ENCODE measurements around the gene C1orf159.

Gene C1orf159

DNA sequence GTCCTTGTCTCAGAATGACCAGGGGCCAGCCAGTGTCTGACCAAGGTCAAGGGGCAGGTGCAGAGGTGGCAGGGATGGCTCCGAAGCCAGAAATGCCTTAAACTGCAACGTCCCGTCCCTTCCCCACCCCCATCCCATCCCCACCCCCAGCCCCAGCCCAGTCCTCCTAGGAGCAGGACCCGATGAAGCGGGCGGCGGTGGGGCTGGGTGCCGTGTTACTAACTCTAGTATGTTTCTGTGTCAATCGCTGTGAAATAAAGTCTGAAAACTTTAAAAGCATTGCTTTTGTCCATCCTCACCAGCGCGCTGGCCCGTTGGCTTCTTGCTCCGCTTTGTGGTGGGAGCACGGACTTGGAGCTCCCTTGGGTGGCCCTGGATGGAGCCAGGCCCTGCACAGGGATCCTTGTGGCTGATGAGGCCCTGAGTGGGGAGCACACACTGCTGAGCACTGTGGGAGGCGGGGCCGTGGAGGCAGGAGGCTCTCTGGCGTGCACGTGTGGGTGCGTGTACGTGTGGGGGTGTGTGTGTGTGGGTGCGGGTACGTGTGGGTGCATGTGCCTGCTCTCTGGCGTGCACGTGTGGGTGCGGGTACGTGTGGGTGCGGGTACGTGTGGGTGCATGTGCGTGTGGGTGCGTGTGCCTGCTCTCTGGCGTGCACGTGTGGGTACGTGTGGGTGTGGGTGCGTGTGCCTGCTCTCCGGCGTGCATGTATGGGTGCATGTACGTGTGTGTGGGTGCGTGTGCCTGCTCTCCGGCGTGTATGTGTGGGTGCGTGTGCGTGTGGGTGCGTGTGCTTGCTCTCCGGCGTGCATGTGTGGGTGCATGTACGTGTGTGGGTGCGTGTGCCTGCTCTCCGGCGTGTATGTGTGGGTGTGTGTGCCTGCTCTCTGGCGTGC lies 59.8 kb downstream of the C1orf159 start (continued):
- TF ChIP-seq, protein P1, sequence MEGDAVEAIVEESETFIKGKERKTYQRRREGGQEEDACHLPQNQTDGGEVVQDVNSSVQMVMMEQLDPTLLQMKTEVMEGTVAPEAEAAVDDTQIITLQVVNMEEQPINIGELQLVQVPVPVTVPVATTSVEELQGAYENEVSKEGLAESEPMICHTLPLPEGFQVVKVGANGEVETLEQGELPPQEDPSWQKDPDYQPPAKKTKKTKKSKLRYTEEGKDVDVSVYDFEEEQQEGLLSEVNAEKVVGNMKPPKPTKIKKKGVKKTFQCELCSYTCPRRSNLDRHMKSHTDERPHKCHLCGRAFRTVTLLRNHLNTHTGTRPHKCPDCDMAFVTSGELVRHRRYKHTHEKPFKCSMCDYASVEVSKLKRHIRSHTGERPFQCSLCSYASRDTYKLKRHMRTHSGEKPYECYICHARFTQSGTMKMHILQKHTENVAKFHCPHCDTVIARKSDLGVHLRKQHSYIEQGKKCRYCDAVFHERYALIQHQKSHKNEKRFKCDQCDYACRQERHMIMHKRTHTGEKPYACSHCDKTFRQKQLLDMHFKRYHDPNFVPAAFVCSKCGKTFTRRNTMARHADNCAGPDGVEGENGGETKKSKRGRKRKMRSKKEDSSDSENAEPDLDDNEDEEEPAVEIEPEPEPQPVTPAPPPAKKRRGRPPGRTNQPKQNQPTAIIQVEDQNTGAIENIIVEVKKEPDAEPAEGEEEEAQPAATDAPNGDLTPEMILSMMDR (tag by site-specific recombination; IDR thresholded peaks at IDR 0.05): no peak
- TF ChIP-seq ZSCAN23 (tag by site-specific recombination; IDR thresholded peaks at IDR 0.05): no peak
- TF ChIP-seq ZNF654 (tag by site-specific recombination; IDR thresholded peaks at IDR 0.05; ENCODE audit: low read depth): no peak
- no peak for TF ChIP-seq ZNF558 (tag by site-specific recombination; IDR thresholded peaks at IDR 0.05)
- TF ChIP-seq, protein P2, sequence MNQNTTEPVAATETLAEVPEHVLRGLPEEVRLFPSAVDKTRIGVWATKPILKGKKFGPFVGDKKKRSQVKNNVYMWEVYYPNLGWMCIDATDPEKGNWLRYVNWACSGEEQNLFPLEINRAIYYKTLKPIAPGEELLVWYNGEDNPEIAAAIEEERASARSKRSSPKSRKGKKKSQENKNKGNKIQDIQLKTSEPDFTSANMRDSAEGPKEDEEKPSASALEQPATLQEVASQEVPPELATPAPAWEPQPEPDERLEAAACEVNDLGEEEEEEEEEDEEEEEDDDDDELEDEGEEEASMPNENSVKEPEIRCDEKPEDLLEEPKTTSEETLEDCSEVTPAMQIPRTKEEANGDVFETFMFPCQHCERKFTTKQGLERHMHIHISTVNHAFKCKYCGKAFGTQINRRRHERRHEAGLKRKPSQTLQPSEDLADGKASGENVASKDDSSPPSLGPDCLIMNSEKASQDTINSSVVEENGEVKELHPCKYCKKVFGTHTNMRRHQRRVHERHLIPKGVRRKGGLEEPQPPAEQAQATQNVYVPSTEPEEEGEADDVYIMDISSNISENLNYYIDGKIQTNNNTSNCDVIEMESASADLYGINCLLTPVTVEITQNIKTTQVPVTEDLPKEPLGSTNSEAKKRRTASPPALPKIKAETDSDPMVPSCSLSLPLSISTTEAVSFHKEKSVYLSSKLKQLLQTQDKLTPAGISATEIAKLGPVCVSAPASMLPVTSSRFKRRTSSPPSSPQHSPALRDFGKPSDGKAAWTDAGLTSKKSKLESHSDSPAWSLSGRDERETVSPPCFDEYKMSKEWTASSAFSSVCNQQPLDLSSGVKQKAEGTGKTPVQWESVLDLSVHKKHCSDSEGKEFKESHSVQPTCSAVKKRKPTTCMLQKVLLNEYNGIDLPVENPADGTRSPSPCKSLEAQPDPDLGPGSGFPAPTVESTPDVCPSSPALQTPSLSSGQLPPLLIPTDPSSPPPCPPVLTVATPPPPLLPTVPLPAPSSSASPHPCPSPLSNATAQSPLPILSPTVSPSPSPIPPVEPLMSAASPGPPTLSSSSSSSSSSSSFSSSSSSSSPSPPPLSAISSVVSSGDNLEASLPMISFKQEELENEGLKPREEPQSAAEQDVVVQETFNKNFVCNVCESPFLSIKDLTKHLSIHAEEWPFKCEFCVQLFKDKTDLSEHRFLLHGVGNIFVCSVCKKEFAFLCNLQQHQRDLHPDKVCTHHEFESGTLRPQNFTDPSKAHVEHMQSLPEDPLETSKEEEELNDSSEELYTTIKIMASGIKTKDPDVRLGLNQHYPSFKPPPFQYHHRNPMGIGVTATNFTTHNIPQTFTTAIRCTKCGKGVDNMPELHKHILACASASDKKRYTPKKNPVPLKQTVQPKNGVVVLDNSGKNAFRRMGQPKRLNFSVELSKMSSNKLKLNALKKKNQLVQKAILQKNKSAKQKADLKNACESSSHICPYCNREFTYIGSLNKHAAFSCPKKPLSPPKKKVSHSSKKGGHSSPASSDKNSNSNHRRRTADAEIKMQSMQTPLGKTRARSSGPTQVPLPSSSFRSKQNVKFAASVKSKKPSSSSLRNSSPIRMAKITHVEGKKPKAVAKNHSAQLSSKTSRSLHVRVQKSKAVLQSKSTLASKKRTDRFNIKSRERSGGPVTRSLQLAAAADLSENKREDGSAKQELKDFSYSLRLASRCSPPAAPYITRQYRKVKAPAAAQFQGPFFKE (tag by site-specific recombination; IDR thresholded peaks at IDR 0.05; ENCODE audit: borderline replicate concordance): no peak
- no peak for TF ChIP-seq ZNF596 (tag by site-specific recombination; IDR thresholded peaks at IDR 0.05)
- no peak for TF ChIP-seq ZFP37 (tag by site-specific recombination; IDR thresholded peaks at IDR 0.05)

DNA sequence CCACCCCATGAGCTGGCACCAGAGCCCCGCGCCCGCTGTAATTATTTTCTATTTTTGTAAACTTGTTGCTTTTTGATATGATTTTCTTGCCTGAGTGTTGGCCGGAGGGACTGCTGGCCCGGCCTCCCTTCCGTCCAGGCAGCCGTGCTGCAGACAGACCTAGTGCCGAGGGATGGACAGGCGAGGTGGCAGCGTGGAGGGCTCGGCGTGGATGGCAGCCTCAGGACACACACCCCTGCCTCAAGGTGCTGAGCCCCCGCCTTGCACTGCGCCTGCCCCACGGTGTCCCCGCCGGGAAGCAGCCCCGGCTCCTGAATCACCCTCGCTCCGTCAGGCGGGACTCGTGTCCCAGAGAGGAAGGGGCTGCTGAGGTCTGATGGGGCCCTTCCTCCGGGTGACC lies 60.9 kb downstream of the C1orf159 start:
- POLR2A ChIA-PET: no interaction called here
- Histone ChIP-seq H3K27ac (ENCODE audit: extremely low read depth, low read depth, low read length) (no peak overlapping the region), H3K36me3 (ENCODE audit: control insufficient read depth in 2 of 2, insufficient read depth in 1 of 2, low read length in 2 of 2) (peaks cover 0 to 54% of the 10 kb centered on the region in 2 experiments; a peak in 1 of 3 replicates), H3K4me1 (ENCODE audit: control insufficient read depth, insufficient read depth, low read length) (0 out of 2 replicates have a peak, but pooled peaks cover 5% of the 10 kb centered on the region), H3K4me3 (ENCODE audit: low read depth, low read length) (no peak overlapping the region), H3K9me3 (ENCODE audit: control insufficient read depth, insufficient read depth, low read depth, low read length) (no peaks in the 10 kb centered on the region)
- CTCF ChIA-PET: no interaction called here
- TF ChIP-seq ZNF473 (tag by site-specific recombination; IDR thresholded peaks at IDR 0.05) (no peak), KLF9 (tag by site-specific recombination; IDR thresholded peaks at IDR 0.05; ENCODE audit: low read depth) (no peak), ZNF776 (tag by site-specific recombination; IDR thresholded peaks at IDR 0.05; ENCODE audit: borderline replicate concordance) (no peak), REPIN1 (tag by site-specific recombination; IDR thresholded peaks at IDR 0.05; ENCODE audit: low read depth) (no peak), ZNF341 (tag by site-specific recombination; IDR thresholded peaks at IDR 0.05; ENCODE audit: low read depth) (no peak), SP7 (tag by site-specific recombination; IDR thresholded peaks at IDR 0.05) (no peak), ZNF132 (tag by site-specific recombination; IDR thresholded peaks at IDR 0.05; ENCODE audit: borderline replicate concordance) (no peak), ZNF10 (tag by site-specific recombination; IDR thresholded peaks at IDR 0.05) (no peak), KLF10 (tag by site-specific recombination; IDR thresholded peaks at IDR 0.05) (no peak), MEIS1 (CRISPR knock-in tag; IDR thresholded peaks at IDR 0.05; ENCODE audit: borderline replicate concordance) (no peak), ZNF658 (tag by site-specific recombination; IDR thresholded peaks at IDR 0.05) (no peak), MZF1 (tag by site-specific recombination; IDR thresholded peaks at IDR 0.05; ENCODE audit: borderline replicate concordance) (no peak)
- TF ChIP-seq, protein P3, sequence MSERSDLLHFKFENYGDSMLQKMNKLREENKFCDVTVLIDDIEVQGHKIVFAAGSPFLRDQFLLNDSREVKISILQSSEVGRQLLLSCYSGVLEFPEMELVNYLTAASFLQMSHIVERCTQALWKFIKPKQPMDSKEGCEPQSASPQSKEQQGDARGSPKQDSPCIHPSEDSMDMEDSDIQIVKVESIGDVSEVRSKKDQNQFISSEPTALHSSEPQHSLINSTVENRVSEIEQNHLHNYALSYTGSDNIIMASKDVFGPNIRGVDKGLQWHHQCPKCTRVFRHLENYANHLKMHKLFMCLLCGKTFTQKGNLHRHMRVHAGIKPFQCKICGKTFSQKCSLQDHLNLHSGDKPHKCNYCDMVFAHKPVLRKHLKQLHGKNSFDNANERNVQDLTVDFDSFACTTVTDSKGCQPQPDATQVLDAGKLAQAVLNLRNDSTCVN (tag by site-specific recombination; optimal IDR thresholded peaks at IDR 0.05): no peak
- TF ChIP-seq, protein P4, sequence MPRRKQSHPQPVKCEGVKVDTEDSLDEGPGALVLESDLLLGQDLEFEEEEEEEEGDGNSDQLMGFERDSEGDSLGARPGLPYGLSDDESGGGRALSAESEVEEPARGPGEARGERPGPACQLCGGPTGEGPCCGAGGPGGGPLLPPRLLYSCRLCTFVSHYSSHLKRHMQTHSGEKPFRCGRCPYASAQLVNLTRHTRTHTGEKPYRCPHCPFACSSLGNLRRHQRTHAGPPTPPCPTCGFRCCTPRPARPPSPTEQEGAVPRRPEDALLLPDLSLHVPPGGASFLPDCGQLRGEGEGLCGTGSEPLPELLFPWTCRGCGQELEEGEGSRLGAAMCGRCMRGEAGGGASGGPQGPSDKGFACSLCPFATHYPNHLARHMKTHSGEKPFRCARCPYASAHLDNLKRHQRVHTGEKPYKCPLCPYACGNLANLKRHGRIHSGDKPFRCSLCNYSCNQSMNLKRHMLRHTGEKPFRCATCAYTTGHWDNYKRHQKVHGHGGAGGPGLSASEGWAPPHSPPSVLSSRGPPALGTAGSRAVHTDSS (tag by site-specific recombination; IDR thresholded peaks at IDR 0.05): no peak
- TF ChIP-seq, protein P5, sequence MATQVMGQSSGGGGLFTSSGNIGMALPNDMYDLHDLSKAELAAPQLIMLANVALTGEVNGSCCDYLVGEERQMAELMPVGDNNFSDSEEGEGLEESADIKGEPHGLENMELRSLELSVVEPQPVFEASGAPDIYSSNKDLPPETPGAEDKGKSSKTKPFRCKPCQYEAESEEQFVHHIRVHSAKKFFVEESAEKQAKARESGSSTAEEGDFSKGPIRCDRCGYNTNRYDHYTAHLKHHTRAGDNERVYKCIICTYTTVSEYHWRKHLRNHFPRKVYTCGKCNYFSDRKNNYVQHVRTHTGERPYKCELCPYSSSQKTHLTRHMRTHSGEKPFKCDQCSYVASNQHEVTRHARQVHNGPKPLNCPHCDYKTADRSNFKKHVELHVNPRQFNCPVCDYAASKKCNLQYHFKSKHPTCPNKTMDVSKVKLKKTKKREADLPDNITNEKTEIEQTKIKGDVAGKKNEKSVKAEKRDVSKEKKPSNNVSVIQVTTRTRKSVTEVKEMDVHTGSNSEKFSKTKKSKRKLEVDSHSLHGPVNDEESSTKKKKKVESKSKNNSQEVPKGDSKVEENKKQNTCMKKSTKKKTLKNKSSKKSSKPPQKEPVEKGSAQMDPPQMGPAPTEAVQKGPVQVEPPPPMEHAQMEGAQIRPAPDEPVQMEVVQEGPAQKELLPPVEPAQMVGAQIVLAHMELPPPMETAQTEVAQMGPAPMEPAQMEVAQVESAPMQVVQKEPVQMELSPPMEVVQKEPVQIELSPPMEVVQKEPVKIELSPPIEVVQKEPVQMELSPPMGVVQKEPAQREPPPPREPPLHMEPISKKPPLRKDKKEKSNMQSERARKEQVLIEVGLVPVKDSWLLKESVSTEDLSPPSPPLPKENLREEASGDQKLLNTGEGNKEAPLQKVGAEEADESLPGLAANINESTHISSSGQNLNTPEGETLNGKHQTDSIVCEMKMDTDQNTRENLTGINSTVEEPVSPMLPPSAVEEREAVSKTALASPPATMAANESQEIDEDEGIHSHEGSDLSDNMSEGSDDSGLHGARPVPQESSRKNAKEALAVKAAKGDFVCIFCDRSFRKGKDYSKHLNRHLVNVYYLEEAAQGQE (tag by site-specific recombination; IDR thresholded peaks at IDR 0.05): no peak
